DMS114 treated with DMSO at 0.1 percent for 48 hours (cell line): ENCODE results near the gene EPB41.

Experiments used
- DNase-seq: peaks from one replicate; lab custom pipeline; 2025; ENCODE audit not compliant: unreplicated experiment; lab: John Stamatoyannopoulos, UW

The EPB41 gene

DNA sequence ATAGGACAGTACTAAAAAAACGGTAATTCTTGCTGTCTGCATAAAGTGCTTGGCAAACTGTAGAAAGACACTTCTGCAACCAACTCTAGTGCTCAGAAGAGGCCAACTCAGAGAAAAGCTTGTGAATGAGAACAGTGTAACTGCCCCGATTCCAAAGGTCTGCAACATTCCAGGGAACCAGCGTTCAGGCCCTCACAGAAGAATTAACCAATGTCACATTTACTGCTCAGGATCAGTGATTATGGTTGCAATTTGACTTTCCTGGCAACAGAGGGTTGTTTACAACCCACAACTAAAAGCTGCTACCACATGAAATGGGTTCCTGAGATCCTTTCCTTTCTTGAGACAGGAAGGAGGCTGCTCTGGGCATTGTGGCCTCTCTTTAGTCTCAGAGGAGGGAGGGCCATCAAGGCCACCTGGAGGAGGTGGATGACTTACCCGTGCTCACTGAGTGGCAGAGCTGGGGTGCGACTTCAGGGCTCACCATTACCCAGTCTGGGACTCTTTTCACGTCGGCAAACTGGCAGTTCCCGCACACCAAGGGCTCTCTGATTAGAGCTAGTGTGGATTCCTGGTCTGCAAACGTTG is 252.0 kb downstream of the EPB41 start:
- DNase-seq, result no peak

DNA sequence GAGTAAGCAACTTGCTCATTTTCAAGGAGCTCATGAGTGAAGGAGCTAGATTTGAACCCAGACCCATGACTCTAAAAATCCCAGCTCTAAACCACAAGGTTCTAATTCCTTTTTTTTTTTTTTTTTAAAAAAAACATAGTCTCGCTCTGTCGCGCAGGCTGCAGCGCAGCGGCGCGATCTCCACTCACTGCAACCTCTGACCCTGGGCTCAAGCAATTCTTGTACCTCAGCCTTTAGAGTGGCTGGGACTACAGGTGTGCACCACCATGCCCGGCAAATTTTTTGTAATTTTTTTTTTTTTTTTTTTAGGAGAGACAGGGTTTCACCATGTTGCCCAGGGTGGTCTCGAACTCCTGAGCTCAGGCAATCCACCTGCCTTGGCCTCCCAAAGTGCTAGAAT is 253.5 kb downstream of the EPB41 start:
- DNase-seq, result no peak
